HPDE6-E6E7 (cell line): ENCODE data around the gene PCLAF.

Experiments used
- DNase-seq: peaks from one replicate; pipeline ENCODE4 v3.0.0; 2011; ENCODE audit warnings: missing footprints; ENCODE audit errors: extremely low spot score

Gene PCLAF

DNA sequence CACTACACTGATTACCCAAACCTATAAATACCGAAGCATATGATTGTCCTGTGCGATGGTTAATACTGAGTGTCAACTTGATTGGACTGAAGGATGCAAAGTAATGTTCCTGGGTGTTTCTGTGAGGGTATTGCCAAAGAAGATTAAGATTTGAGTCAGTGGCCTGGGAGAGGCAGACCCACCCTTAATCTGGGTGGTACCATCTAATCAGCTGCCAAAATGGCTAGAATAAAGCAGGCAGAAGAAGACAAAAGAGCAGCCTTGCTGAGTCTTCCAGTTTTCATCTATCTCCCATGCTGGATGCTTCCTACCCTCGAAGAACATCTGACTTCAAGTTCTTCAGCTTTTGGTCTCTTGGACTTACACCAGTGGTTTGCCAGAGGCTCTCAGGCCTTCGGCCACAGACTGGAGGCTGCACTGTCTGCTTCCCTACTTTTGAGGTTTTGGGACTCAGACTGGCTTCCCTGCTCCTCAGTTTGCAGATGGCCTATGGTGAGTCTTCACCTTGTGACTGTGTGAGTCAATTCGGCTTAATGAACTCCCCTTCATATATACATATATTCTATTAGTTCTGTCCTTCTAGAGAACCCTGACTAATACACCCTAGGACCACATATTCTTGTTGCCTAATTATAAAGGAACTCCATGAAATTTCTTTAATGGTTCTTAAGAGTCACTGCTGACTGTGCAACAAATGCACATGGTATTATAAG lies 56.9 kb downstream of the PCLAF start:
- DNase-seq: no peak

DNA sequence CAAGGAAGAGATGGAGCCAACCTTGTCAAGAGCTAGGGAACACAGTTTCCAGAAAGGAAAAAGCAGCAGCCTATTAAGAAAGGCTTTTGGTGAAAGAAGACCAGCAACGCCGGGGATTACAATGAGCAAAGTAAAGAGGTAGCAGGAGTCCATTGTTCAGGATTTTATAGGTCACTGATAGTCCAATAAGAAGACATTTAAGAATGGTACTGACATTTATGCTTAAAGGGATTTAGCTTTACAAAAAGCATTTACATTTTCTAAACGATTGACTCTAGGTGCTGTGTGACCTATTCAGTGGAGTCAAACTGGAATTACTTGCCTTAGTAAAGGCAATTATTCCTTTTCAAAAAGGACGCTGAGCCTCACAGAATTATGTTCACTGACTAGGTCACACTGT lies 66.0 kb downstream of the PCLAF start:
- DNase-seq: no peak

DNA sequence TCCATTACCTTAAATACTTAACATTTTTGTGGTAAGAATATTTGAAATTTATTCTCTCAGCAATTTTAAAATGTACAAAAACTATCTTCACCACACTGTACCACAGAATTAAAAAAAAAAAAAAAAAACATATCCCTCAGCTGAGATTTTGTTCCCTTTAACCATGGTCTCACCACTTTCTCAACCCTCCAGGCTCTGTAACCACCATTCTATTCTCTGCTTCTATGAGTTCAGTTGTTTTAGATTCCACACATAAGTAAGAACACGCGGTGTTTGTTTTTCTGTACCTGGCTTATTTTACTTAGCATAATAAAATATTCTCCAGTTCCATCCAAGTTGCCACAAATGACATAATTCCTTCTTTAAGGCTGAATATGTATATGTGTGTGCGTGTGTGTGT lies 66.8 kb downstream of the PCLAF start:
- no peak for DNase-seq
